ENCODE data around the gene CCT2. TPM values are rescaled to one million over a fixed set of nuclear protein-coding genes. Genes with fewer than 3 reads are reported as not detected.

The CCT2 gene
- total and polyA plus RNA-seq, 9 of the 15 experiments (the other 6 are each of a cell fraction or from before 2014, with no cell fraction given), result 341 to 738 (median 490) TPM

DNA sequence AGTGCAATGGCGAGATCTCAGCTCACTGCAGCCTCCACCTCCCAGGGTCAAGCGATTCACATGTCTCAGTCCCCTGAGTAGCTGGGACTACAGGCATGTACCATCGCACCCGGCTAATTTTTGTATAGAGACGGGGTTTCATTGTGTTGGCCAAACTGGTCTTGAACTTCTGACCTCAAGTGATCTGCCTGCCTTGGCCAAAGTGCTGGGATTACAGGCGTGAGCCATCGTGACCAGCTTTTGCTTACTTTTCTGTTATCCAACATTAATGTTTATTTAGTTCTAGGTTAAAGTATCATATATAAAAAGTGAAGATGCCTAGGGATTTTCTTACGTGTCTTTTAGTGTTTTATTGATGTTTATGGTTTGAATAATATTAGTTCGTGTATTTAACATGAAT is 28.9 kb upstream of the CCT2 start:
- no peaks in the 10 kb centered on the region for H3K27me3 ChIP-seq (ENCODE audit: control insufficient read depth in 2 of 2, insufficient read depth in 2 of 2, low read length in 2 of 2)
- H3K79me2 ChIP-seq (ENCODE audit: control insufficient read depth, insufficient read depth, low read length), result no peaks in the 10 kb centered on the region
- no TSS peak for BruUV-seq (replicated peaks)
- in situ Hi-C loops (cut with MboI) (no loop called here), intact Hi-C loops (cut with micrococcal nuclease) (no loop called here)
- H3K9ac ChIP-seq (ENCODE audit: insufficient read depth in 1 of 2, low read depth in 2 of 2, low read length in 2 of 2), result no peak overlapping the region
- 82% methylated on average over 9 of the region's 9 CpGs for WGBS (ENCODE audit: insufficient coverage, low coverage, missing lambda C conversion rate)
- no peak overlapping the region for H3K4me3 ChIP-seq
- POLR2A ChIA-PET, result interaction anchor here (1.1 kb wide), 1 partner anchor 11 kb away, joined by 4 read pairs; no protein-coding TSS in a partner anchor
- H2AFZ ChIP-seq (ENCODE audit: low read depth, low read length), result no peak overlapping the region
- no peaks in the 10 kb centered on the region for H3K9me1 ChIP-seq (ENCODE audit: control insufficient read depth, insufficient read depth, low read length)
- DNase-seq (ENCODE audit: extremely low read depth in 1 of 4, low spot score in 3 of 4), result no peak
- no peaks in the 10 kb centered on the region for H3K9me3 ChIP-seq (replicated peaks; ENCODE audit: control insufficient read depth, insufficient read depth, low read depth, low read length)
- H3K27ac ChIP-seq (ENCODE audit: extremely low read depth, low read depth, low read length), result no peak overlapping the region
- no peak for FAIRE-seq
- no peaks in the 10 kb centered on the region for H3K36me3 ChIP-seq (ENCODE audit: control insufficient read depth, insufficient read depth, low read length)
- no peak overlapping the region for H3K4me2 ChIP-seq (ENCODE audit: insufficient read depth, low read length)
- TF ChIP-seq, protein P1, sequence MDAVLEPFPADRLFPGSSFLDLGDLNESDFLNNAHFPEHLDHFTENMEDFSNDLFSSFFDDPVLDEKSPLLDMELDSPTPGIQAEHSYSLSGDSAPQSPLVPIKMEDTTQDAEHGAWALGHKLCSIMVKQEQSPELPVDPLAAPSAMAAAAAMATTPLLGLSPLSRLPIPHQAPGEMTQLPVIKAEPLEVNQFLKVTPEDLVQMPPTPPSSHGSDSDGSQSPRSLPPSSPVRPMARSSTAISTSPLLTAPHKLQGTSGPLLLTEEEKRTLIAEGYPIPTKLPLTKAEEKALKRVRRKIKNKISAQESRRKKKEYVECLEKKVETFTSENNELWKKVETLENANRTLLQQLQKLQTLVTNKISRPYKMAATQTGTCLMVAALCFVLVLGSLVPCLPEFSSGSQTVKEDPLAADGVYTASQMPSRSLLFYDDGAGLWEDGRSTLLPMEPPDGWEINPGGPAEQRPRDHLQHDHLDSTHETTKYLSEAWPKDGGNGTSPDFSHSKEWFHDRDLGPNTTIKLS (IDR thresholded peaks at IDR 0.05; ENCODE audit: borderline replicate concordance, low read depth), result no peak
- TF ChIP-seq, protein P2, sequence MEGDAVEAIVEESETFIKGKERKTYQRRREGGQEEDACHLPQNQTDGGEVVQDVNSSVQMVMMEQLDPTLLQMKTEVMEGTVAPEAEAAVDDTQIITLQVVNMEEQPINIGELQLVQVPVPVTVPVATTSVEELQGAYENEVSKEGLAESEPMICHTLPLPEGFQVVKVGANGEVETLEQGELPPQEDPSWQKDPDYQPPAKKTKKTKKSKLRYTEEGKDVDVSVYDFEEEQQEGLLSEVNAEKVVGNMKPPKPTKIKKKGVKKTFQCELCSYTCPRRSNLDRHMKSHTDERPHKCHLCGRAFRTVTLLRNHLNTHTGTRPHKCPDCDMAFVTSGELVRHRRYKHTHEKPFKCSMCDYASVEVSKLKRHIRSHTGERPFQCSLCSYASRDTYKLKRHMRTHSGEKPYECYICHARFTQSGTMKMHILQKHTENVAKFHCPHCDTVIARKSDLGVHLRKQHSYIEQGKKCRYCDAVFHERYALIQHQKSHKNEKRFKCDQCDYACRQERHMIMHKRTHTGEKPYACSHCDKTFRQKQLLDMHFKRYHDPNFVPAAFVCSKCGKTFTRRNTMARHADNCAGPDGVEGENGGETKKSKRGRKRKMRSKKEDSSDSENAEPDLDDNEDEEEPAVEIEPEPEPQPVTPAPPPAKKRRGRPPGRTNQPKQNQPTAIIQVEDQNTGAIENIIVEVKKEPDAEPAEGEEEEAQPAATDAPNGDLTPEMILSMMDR (IDR thresholded peaks at IDR 0.05 in 2 of 3, conservative IDR thresholded peaks at IDR 0.05 in 1 of 3; ENCODE audit: insufficient read depth in 2 of 3, low read depth in 1 of 3, low read length in 3 of 3), result no peak
- TF ChIP-seq, protein P3, sequence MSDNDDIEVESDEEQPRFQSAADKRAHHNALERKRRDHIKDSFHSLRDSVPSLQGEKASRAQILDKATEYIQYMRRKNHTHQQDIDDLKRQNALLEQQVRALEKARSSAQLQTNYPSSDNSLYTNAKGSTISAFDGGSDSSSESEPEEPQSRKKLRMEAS (CRISPR knock-in tag; IDR thresholded peaks at IDR 0.05), result no peak
- no peaks in the 10 kb centered on the region; a peak in 1 of 5 replicates for H3K4me1 ChIP-seq (replicated peaks in 1 of 2; ENCODE audit: control insufficient read depth in 2 of 2, insufficient read depth in 2 of 2, low read length in 2 of 2)
- CTCF ChIA-PET (ENCODE audit: low intra/inter-chr PET ratio), result interaction anchor here (0.6 kb wide), 1 partner anchor 1166 kb away, joined by 6 read pairs; no protein-coding TSS in a partner anchor
- ATAC-seq, result no peak
- no peaks in the 10 kb centered on the region for H4K20me1 ChIP-seq (replicated peaks; ENCODE audit: control insufficient read depth, insufficient read depth, low read length)
